IPS-15b (cell line): Measurements from ENCODE around the gene BTBD9.

Source experiments
- H3K27me3 ChIP-seq: one replicate; pipeline ENCODE4 v1.6.1; 2013; ENCODE audit warnings: low read length; ENCODE audit not compliant: control insufficient read depth, insufficient read depth
- H3K36me3 ChIP-seq: one replicate; pipeline ENCODE4 v1.6.1; 2013; ENCODE audit warnings: low read length; ENCODE audit not compliant: control insufficient read depth, insufficient read depth
- H3K4me1 ChIP-seq: one replicate; pipeline ENCODE4 v1.6.1; 2013; ENCODE audit warnings: mild to moderate bottlenecking, low read length; ENCODE audit not compliant: control insufficient read depth, insufficient read depth
- H3K4me3 ChIP-seq: one replicate; pipeline ENCODE4 v1.5.1; 2013; ENCODE audit warnings: low read depth, low read length
- H3K9ac ChIP-seq: one replicate; pipeline ENCODE4 v1.6.1; 2013; ENCODE audit warnings: low read depth, mild to moderate bottlenecking, low read length
- H3K9me3 ChIP-seq: one replicate; pipeline ENCODE4 v1.6.1; 2013; ENCODE audit warnings: mild to moderate bottlenecking, low read length; ENCODE audit not compliant: control insufficient read depth, insufficient read depth

Gene BTBD9

GRCh38 chr6:38225766-38226165, 414.0 kb downstream of the BTBD9 start:
- no peaks in the 10 kb centered on the region for H3K4me1 ChIP-seq
- H3K4me3 ChIP-seq = no peak overlapping the region
- no peaks in the 10 kb centered on the region for H3K36me3 ChIP-seq
- H3K27me3 ChIP-seq = no peaks in the 10 kb centered on the region
- H3K9ac ChIP-seq = no peak overlapping the region
- H3K9me3 ChIP-seq = no peaks in the 10 kb centered on the region

DNA sequence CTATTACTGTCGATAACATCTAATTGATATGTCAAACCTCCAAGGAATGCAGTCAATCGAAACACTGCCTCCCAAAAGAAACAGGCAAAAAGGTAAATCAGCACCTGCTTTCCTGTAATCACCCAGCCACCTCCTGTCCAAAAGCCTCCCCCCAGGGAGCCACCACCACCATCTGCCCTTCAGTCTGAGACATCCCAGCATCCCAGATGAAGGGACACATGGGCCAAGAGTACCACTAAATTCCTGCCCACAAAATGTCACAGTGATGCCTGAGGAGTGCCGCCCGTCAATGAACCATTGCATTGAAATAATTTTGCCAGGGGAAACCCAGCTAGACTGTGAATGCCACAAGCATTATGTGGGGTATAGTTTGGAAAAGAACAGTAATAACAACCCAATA, 418.5 kb downstream of the BTBD9 start:
- Histone ChIP-seq H3K4me3 (no peak overlapping the region), H3K4me1 (no peaks in the 10 kb centered on the region), H3K36me3 (no peaks in the 10 kb centered on the region), H3K27me3 (no peaks in the 10 kb centered on the region), H3K9ac (no peak overlapping the region), H3K9me3 (no peaks in the 10 kb centered on the region)

GRCh38 chr6:38220069-38220723, 419.5 kb downstream of the BTBD9 start:
- Histone ChIP-seq H3K36me3 (no peaks in the 10 kb centered on the region), H3K27me3 (no peaks in the 10 kb centered on the region), H3K9ac (no peak overlapping the region), H3K9me3 (no peaks in the 10 kb centered on the region), H3K4me1 (peaks cover 5% of the 10 kb centered on the region), H3K4me3 (no peak overlapping the region)

DNA sequence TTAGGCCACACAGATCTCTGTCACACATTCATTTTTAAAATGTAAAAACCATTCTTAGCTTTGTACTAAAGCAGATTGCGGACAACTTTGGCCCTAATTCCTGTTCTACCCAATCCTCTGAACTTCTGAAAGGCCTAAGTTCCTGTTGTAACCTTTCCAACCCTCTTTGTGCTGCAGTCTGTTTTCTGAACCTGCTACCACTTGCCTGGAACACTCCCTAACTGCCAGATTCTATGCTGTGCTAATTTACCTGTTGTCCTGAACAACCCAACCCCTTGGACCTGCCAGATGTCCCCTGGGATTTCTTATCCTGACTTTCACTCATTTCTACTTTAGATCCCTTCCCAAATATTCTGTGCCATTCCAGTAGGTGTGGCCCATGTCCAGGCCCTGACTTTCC, 421.5 kb downstream of the BTBD9 start:
- Histone ChIP-seq H3K9ac (no peak overlapping the region), H3K36me3 (no peaks in the 10 kb centered on the region), H3K4me1 (peaks cover 5% of the 10 kb centered on the region), H3K27me3 (no peaks in the 10 kb centered on the region), H3K4me3 (no peak overlapping the region), H3K9me3 (no peaks in the 10 kb centered on the region)

GRCh38 chr6:38216451-38216850, 423.3 kb downstream of the BTBD9 start:
- H3K9me3 ChIP-seq = no peaks in the 10 kb centered on the region
- no peak overlapping the region for H3K4me3 ChIP-seq
- no peaks in the 10 kb centered on the region for H3K27me3 ChIP-seq
- no peaks in the 10 kb centered on the region for H3K36me3 ChIP-seq
- H3K4me1 ChIP-seq = peaks cover 13% of the 10 kb centered on the region
- no peak overlapping the region for H3K9ac ChIP-seq

- Histone ChIP-seq H3K27me3 (no peaks in the 10 kb centered on the region), H3K9me3 (no peaks in the 10 kb centered on the region), H3K4me1 (peaks cover 13% of the 10 kb centered on the region)
Observed at GRCh38 chr6:38215651-38216311, 423.9 kb downstream of the BTBD9 start.

GRCh38 chr6:38215225-38215624, 424.5 kb downstream of the BTBD9 start:
- H3K36me3 ChIP-seq = no peaks in the 10 kb centered on the region
- H3K9ac ChIP-seq = no peak overlapping the region
- peaks cover 13% of the 10 kb centered on the region for H3K4me1 ChIP-seq
- no peaks in the 10 kb centered on the region for H3K27me3 ChIP-seq
- no peak overlapping the region for H3K4me3 ChIP-seq
- no peaks in the 10 kb centered on the region for H3K9me3 ChIP-seq

More at GRCh38 chr6:38215651-38216311, 423.9 kb downstream of the BTBD9 start:
- no peaks in the 10 kb centered on the region for H3K36me3 ChIP-seq
- H3K4me3 ChIP-seq = no peak overlapping the region
- no peak overlapping the region for H3K9ac ChIP-seq

DNA sequence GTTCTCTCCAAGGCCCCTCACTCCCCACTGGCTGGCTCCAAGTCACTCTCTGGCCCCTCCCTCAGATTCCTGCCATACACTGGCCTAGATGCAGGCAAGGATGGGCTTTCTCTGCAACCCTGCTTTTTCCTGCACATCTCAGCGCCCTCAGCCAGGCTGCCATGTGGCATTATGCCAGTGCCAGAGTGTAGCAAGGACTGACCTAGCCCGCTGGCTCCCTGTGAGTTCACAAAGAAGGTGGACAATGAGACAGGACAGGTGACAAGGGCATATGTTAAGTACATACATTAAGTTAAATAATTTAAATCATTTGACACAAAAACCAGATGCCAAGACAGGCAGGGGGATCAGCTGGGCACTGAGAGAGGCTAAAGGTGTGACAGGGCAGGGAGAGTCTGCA, 425.6 kb downstream of the BTBD9 start:
- Histone ChIP-seq H3K4me3 (no peak overlapping the region), H3K4me1 (peaks cover 13% of the 10 kb centered on the region), H3K9ac (no peak overlapping the region), H3K9me3 (no peaks in the 10 kb centered on the region), H3K27me3 (no peaks in the 10 kb centered on the region), H3K36me3 (no peaks in the 10 kb centered on the region)

DNA sequence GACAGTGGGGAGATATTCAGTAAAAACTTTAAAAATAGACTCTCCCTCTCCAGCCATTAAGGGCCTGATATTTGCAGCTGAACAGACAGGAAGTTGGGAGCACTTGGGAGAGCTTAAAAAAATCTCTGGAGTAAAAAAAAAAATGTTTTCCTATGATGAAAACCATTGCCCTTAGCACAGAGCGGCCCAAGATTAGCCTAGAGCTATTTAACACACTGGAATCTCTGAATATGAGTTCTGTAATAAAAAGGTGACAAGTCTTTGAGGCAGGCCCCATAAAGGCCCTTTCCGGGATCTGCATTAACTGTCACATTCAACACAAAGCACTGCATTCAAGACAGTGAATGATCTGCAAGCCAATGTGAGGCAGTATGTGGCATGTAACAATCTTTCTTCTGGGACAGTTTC, 426.5 kb downstream of the BTBD9 start:
- Histone ChIP-seq H3K9ac (no peak overlapping the region), H3K9me3 (no peaks in the 10 kb centered on the region), H3K36me3 (no peaks in the 10 kb centered on the region), H3K27me3 (no peaks in the 10 kb centered on the region), H3K4me1 (peaks cover 13% of the 10 kb centered on the region), H3K4me3 (no peak overlapping the region)

GRCh38 chr6:38212579-38212978, 427.1 kb downstream of the BTBD9 start:
- Histone ChIP-seq H3K27me3 (no peaks in the 10 kb centered on the region), H3K9ac (no peak overlapping the region)

GRCh38 chr6:38212116-38212515, 427.6 kb downstream of the BTBD9 start:
- Histone ChIP-seq H3K9me3 (no peaks in the 10 kb centered on the region), H3K36me3 (no peaks in the 10 kb centered on the region), H3K9ac (no peak overlapping the region), H3K4me1 (peaks cover 13% of the 10 kb centered on the region), H3K27me3 (no peaks in the 10 kb centered on the region), H3K4me3 (no peak overlapping the region)

More at GRCh38 chr6:38212579-38212978, 427.1 kb downstream of the BTBD9 start:
- H3K4me3 ChIP-seq = no peak overlapping the region
- no peaks in the 10 kb centered on the region for H3K9me3 ChIP-seq
- H3K4me1 ChIP-seq = peaks cover 13% of the 10 kb centered on the region
- H3K36me3 ChIP-seq = no peaks in the 10 kb centered on the region
